HG03175 (cell line): ENCODE data around the gene BPGM.

Experiments used
- ATAC-seq: cut with Tn5 transposase; IDR thresholded peaks from one replicate; pipeline ENCODE4 v1.9.1; 2021; ENCODE audit warnings: mild to moderate bottlenecking, moderate library complexity; ENCODE audit not compliant: unreplicated experiment

BPGM gene

DNA sequence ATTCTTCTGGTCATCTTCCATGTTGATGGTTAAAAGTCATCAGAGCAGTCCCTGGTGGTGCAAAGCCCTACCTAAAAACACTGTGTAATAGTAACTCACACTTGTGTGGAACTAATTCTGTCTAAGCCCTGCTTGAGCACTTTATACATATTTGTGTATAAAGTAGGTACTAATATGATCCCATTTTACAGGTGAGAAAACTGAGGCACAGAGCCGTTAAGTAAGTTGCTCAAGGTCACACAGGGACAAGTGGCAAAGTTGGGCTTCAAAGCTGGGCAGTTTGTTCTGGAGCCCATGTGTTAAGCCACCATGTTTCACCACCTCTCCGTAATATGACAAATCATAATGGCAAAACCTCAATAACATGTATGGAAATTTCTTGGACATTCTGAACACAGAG is 48.1 kb downstream of the BPGM start:
- no peak for ATAC-seq

DNA sequence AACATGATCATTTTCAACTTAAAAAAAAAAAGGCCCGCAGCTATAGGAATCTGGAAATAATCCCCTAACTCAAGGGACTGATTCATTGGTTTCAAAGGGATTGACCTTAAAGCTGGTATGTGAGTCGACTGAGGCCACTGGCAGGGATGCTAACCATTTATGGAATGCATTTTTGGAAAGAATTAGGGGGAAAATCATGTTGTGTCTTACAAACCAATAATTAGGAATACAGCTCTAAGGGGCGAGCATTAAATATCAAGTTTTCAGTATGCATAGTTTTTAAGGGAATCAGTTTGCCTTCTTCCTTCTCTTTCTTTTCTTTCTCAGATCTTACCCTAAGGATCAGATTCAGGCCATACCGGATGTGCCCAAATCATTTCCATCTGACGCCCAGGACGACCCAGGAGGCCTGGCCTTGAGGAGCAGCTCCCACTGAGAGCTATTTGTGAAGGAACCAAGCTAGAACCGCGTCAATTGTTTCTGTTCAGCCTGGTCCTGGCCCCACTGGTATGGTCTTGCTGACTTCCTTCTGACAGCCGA is 48.7 kb downstream of the BPGM start:
- no peak for ATAC-seq

DNA sequence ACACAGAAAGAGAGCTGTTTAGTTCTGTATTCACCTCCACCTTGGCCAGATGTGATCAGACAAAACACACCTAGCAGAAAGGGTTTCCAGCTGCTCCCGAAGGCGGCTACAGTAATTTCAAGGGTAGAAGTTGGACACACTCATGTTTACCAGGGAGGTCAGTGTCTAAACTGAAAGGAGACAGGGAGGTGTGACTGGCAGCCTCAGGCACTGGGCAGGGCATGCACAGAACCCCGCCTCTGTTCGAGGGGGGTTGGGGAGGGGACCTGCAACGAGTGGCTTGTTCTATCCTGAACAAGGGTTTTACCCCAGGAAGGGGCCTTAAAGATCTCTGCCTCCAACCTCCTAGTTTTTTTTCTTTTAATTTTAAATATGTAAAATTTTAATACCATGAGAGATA is 49.6 kb downstream of the BPGM start:
- no peak for ATAC-seq

DNA sequence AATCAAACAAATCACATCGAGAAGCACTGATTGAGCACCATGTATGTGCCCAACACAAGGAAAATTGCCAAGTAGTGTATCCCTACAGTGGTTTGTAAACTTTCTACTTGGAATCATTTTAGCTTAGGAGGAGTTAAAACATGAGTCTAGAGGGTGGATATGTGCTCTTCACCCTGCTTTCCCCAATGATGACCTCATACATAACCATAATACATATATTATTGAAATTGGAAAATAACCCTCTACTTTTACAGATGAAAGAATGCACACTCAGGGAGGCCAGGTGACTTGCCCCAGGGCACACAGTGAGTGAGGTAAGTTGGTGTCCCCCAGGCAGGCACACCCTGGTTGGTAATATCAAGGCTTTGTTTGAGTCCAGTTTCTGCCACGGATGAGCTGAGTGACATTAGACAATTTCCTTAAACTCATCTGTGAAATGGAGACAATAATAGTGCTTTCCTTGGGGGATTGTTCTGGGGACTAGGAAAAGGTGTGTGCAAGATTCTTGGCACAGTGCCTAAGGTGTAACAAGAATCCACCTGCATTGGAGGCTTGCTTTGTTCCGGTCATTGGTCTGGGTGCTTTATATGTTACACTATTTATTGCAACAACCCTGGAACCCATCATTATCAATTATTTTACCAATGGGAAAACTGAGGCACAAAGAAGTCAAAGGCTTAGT is 50.7 kb downstream of the BPGM start:
- ATAC-seq: no peak

DNA sequence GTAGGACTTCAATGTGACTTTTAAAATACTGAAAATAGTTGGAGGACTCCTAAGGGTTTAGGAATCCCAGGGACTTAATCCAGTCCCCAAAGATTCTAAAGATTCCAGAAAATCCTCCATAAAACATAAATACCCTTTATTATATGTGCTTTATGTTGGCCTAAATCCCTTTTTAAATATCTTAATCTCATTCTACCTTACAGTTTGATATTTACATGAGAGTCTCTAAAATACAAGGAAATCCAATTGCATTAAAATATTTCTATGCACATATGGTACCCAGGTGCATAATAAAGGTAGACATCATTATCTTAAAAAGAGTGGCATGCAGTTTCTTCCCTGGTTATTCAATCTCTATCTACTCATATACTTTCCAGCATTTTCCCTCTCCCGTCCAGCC is 51.8 kb downstream of the BPGM start:
- no peak for ATAC-seq

DNA sequence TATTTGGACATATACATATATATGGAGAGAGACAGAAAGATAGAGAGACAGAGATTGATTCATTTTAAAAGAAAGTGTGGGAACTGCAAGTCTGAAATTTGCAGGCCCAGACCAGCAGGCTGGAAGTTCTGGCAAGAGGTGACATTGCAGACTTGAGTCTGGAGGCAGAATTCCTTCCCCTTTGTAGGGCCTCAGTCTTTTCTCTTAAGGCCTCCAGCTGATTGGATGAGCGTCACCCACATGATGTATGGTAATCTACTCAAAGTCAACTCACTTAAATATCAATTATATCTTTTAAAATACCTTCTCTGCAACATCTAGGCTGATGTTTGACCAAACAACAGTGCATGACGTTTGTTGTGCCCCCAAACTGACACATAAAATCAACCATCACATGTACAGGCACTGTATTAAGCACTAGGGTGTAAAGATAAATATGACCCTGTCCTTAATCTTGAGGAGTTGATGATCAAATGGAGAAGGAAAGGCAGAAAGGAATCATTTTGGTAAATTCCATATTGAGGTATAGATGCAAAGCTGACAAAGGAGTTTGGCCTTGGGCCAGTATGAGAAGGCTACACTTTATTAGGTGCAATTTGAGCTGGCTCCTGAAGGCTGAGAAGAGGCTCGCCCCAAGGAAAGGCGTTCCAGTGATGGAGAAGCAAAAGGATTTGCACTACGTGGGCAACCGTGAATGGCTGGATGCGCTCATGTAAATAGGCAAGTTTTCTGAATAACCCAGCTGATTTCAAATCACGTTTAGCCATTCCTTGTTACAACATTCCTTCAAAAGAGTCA is 52.6 kb downstream of the BPGM start:
- no peak for ATAC-seq

GRCh38 chr7:134699899-134700298 is 53.2 kb downstream of the BPGM start:
- no peak for ATAC-seq

- ATAC-seq: no peak
Observed at GRCh38 chr7:134701272-134701671, 54.6 kb downstream of the BPGM start.

DNA sequence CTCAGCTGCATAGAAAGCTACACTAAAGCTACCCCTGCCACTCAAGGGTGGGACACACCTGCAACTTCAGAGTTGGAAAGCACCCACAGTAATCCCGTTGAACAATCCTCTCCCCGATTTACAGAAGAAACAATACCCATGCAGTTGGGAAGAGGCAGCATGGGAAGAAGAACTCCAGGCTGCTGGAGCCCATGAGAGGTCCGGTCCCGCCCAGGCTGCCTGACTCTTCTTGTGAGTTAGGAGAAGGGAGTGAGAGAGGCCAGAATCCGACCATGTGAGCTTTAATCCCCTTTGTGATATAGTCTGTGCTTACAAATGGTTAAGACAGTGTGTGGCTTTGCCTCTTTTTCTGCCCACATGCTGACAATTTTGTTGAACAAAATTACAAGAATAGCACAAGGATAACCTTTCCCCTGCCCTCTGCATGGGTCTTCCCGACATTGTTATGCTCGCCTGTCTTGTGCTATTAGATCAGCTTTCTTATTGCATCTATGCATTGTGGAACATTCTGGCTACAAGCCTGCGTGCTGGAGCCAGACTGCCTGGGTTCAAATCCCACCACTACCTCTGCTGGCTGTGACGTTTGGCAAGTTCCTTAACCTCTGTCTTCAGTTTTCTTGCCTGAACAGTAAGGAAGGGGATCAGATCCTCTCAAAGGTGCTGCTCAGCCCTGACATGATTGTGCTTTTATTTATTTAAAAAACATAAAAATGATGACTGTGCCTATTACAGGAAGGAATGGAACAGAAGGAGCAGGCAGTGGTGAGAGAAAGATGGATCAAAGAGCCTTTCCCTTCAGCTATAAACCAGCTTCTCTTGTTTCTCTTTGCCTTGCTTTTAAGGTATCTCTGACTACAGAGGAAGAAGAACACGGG is 56.0 kb downstream of the BPGM start:
- no peak for ATAC-seq

DNA sequence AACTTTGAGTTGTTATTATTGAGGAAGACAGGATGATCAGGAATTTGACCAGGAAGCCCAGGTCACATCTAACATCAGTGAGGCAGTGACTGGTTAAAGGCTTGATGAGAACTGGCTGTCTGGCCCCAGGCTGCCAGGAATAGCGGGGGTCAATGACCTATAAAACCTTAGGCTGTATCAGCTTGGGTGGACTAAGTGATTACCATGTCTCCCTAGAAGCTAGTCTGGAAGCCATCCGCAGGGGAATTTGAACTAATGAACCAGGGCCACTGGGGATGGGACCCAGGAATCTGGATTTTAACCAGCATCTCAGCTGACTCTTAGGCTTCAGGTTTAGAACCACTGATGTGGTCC is 56.6 kb downstream of the BPGM start:
- ATAC-seq: no peak

DNA sequence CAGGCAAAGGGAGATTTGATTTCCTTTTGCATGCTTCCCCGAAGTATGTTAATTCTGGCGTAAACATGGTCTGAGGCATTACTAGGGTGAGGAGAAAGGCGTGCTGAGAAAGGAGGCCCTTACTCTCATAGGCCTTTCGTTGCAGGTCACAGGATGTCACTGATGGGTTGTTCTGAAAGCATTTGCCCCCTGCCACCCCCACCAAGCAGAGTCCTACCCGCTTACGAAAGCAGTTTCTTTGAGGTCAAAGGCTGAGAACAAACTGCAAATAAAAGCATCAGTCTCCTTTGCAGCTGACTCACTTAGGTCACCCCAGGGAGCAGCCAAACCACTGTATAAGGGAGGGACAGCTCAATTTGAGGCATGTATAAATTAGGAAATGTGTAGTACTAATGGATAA is 57.1 kb downstream of the BPGM start:
- ATAC-seq: no peak

DNA sequence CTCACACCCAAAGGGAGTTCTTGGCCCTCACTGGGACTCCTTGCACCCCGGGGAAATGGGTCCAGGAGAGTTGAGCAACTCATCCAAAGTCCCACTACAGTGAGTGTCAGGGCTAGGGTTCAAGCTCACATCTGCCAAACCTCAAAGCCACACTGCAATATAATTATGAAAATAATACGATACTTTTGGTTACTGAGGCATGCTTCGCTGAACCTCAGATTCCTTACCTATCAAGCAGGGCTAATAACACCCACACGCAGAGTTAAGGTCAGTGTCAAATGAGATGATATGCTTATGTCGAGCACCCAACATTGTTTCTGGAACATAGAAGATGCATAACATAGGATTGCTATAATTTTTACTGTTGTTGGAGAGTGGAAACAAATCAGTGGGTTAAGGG is 58.2 kb downstream of the BPGM start:
- ATAC-seq: no peak

DNA sequence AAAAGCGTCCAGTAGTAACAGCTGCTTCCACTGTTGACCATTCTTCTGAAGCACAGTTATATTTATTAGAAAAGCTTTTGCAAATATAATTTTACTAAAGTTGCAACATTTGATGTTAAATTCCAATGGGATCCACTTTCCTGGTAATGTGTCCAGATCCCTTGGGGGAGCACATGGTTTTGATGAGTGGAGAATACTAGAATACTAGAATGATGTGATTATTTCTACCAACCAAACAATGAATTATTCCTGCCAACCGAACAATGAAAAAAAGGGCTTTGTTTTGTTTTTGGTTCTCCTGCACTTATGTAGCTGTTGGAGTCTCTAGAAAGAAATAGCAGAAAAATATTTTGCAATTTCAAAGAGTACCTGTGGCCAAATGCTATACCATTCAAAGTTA is 59.1 kb downstream of the BPGM start:
- no peak for ATAC-seq

- no peak for ATAC-seq
Observed at GRCh38 chr7:134706468-134706867, 59.8 kb downstream of the BPGM start.

GRCh38 chr7:134707663-134708378 is 61.2 kb downstream of the BPGM start:
- no peak for ATAC-seq

DNA sequence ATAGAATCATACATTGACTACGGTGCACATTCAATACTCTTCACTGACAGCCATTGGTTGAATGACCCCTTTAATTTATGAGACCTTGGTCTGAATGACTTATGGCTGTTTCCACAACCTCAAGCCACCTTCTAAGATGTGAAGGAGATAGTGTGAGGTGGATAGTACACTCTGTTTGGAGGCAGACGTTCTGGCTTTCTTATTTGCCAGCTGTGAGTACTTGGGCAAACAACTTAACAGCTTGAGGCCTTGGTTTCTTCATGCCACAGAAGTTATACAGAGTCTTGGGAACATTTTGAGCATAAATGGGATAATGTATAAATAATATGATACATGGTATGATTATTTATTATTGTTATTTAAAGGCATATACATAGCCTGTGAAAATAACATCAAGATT is 62.0 kb downstream of the BPGM start:
- ATAC-seq: no peak

GRCh38 chr7:134709197-134709596 is 62.5 kb downstream of the BPGM start:
- ATAC-seq: no peak

DNA sequence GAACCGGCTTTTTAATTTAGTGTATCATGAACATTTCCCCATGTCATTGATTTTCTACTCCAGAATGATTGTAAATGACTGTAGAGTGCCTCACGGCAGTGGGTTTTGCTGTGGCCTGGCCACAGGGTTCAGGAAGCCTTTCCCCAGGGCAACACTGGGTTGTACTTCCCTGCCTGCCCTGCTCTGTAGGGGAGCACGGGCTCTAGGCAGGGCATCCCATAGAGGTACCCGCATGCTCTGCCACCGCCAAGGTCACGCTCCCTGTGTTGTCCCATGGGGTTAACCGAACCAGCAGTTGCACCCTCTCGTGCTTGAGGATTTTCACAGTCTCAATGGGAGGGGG is 63.8 kb downstream of the BPGM start:
- ATAC-seq: no peak

- ATAC-seq: no peak
Observed at GRCh38 chr7:134710854-134711624, 64.4 kb downstream of the BPGM start.

GRCh38 chr7:134712196-134712595 is 65.5 kb downstream of the BPGM start:
- ATAC-seq: no peak
